SK-N-SH (cell line): ENCODE results near the gene IER2.

Source experiments
- CHD2 ChIP-seq: fragments of 150-350 bp; IDR thresholded peaks from 2 replicates; pipeline ENCODE4 v1.6.1; 2018; ENCODE audit warnings: low read length; ENCODE audit not compliant: partially characterized antibody
- CTCF ChIP-seq: fragments of 200-600 bp; sonication (generic); IDR thresholded peaks from 2 replicates; pipeline ENCODE4 v1.6.1; 2017; ENCODE audit warnings: antibody characterized with exemption, mild to moderate bottlenecking, moderate library complexity
- EP300 ChIP-seq, 2 experiments: IDR thresholded peaks; 2 replicates each; pipeline versions ENCODE4 v1.4.0 to v1.6.1; 2012; ENCODE audit warnings: borderline replicate concordance in 1 of 2, low read depth in 1 of 2, low read length in 1 of 2
- GATA2 ChIP-seq: sonication (generic); formaldehyde crosslinking; IDR thresholded peaks from 2 replicates; pipeline ENCODE4 v1.5.0; 2020; ENCODE audit warnings: mild to moderate bottlenecking, missing genetic modification reagents
- IRF3 ChIP-seq: fragments of 150-350 bp; IDR thresholded peaks from 2 replicates; pipeline ENCODE4 v1.6.1; 2016; ENCODE audit warnings: mild to moderate bottlenecking, low read depth, low read length
- POLR2AphosphoS5 ChIP-seq: IDR thresholded peaks from 2 replicates; pipeline ENCODE4 v1.6.1; 2012; ENCODE audit warnings: low read depth, low read length
- RFX5 ChIP-seq: IDR thresholded peaks from 2 replicates; pipeline ENCODE4 v1.6.1; 2012; ENCODE audit warnings: mild to moderate bottlenecking, improper control_type of control experiment, low read length
- SIN3A ChIP-seq: IDR thresholded peaks from 2 replicates; pipeline ENCODE4 v1.6.1; 2012; ENCODE audit warnings: low read depth, mild to moderate bottlenecking, low read length, moderate library complexity, borderline replicate concordance
- SMC3 ChIP-seq: IDR thresholded peaks from 2 replicates; pipeline ENCODE4 v1.6.1; 2012; ENCODE audit warnings: low read depth, low read length, improper control_type of control experiment
- TAF1 ChIP-seq: IDR thresholded peaks from 2 replicates; pipeline ENCODE4 v1.6.1; 2012; ENCODE audit warnings: low read depth, mild to moderate bottlenecking, low read length, moderate library complexity, borderline replicate concordance
- TCF12 ChIP-seq: IDR thresholded peaks from 2 replicates; pipeline ENCODE4 v1.4.0; 2012
- TEAD4 ChIP-seq: IDR thresholded peaks from 2 replicates; pipeline ENCODE4 v1.4.0; 2012; ENCODE audit warnings: mild to moderate bottlenecking, borderline replicate concordance; ENCODE audit not compliant: insufficient read depth
- USF2 ChIP-seq: fragments of 150-350 bp; IDR thresholded peaks from 2 replicates; pipeline ENCODE4 v1.6.1; 2017; ENCODE audit warnings: antibody characterized with exemption, low read length, low read depth, borderline replicate concordance
- YY1 ChIP-seq: IDR thresholded peaks from 2 replicates; pipeline ENCODE4 v1.4.0; 2012; ENCODE audit warnings: low read depth, mild to moderate bottlenecking

GRCh38 chr19:13102416-13102665, 47.9 kb upstream of the IER2 start:
- TF ChIP-seq CHD2 (peak; percentile 98), GATA2 (CRISPR knock-in tag) (no peak), IRF3 (no peak), RFX5 (no peak), CTCF (no peak), SIN3A (no peak), TEAD4 (no peak), YY1 (no peak), TAF1 (no peak), TCF12 (no peak), POLR2AphosphoS5 (no peak), EP300 (IDR thresholded peaks at IDR 0.05; ENCODE audit: borderline replicate concordance in 1 of 2, low read depth in 1 of 2, low read length in 1 of 2) (no peak), USF2 (no peak), SMC3 (no peak)
